Left lung (tissue), 10 donors: ENCODE data around the gene ALG14. TPM values are rescaled to one million over a fixed set of nuclear protein-coding genes. Genes with fewer than 3 reads are reported as not detected.

ENCODE experiments used
- ATAC-seq: fragments of 200-7000 bp; cut with Tn5 transposase; one replicate; pipeline ENCODE4 v1.9.1; 2020; ENCODE audit warnings: moderate library complexity
- DNase-seq, 4 donors: peaks; one replicate each; pipeline ENCODE4 v3.0.0-alpha.2; 2013 to 2020
- H3K27ac ChIP-seq, 2 donors: fragments of 200-600 bp; sonication (generic) in 1 of 2; one replicate each; pipeline versions ENCODE4 v1.5.0 to v1.8.0; 2020 to 2021
- H3K27me3 ChIP-seq, 2 donors: fragments of 200-600 bp; sonication (generic) in 1 of 2; one replicate each; pipeline versions ENCODE4 v1.5.0 to v1.8.0; 2020 to 2021
- H3K36me3 ChIP-seq, 2 donors: fragments of 200-600 bp; sonication (generic) in 1 of 2; one replicate each; pipeline versions ENCODE4 v1.5.0 to v1.8.0; 2020 to 2021
- H3K4me1 ChIP-seq, 2 donors: fragments of 200-600 bp; one replicate each; pipeline ENCODE4 v1.8.0; 2021
- H3K4me3 ChIP-seq, 2 donors: fragments of 200-600 bp; sonication (generic) in 1 of 2; one replicate each; pipeline versions ENCODE4 v1.5.0 to v1.8.0; 2020 to 2021; ENCODE audit warnings: mild to moderate bottlenecking in 1 of 2
- H3K9me3 ChIP-seq, 2 donors: fragments of 200-600 bp; sonication (generic) in 1 of 2; one replicate each; pipeline versions ENCODE4 v1.5.0 to v1.8.0; 2020 to 2021
- intact Hi-C, 2 donors: fragments of 100-400 bp; cut with DNase I; formaldehyde crosslinking; loops; one replicate each; pipeline versions ENCODE4 v1.11.2 to v1.14.2; 2022
- polyA plus RNA-seq, 6 donors: library from polyadenylated mRNA; unstranded; fragments of 120-200 nt; gene quantifications; one replicate each; pipeline ENCODE4 v1.2.1, GENCODE V29; 2013; ENCODE audit not compliant: insufficient read length in 6 of 6
- total RNA-seq, 2 donors: library from RNA; stranded (reverse); fragmentation: NEBNext Ultra II Directional; extraction: Animal tissue kit (Norgen Biotek cat#: 25700); gene quantifications; one replicate each; pipeline ENCODE4 v1.2.1, GENCODE V29; 2021
- TF ChIP-seq, protein P1 (sequence below), 2 donors: fragments of 200-600 bp; sonication (generic) in 1 of 2; IDR thresholded peaks; one replicate each; pipeline versions ENCODE4 v1.5.0 to v1.8.0; 2021; ENCODE audit warnings: antibody characterized with exemption in 2 of 2
- donor health status: DM: no; HTN: yes; CAD: no.
- donor health status: DM: no; HTN: no; CAD: no.

ALG14 gene
- total and polyA plus RNA-seq, 8 donors: 5.1 to 13.4 (median 10.1) TPM

GRCh38 chr1:94954263-94955220 is 118.2 kb downstream of the ALG14 start:
- H3K36me3 ChIP-seq: no peaks in the 10 kb centered on the region
- intact Hi-C loops: no loop called here
- H3K27ac ChIP-seq: peak overlapping the region in 1 of 2 donors; percentile 39
- H3K4me1 ChIP-seq: peaks cover 0 to 9% of the 10 kb centered on the region in 2 donors
- H3K27me3 ChIP-seq: no peaks in the 10 kb centered on the region
- no peak for ATAC-seq
- TF ChIP-seq, protein P1, sequence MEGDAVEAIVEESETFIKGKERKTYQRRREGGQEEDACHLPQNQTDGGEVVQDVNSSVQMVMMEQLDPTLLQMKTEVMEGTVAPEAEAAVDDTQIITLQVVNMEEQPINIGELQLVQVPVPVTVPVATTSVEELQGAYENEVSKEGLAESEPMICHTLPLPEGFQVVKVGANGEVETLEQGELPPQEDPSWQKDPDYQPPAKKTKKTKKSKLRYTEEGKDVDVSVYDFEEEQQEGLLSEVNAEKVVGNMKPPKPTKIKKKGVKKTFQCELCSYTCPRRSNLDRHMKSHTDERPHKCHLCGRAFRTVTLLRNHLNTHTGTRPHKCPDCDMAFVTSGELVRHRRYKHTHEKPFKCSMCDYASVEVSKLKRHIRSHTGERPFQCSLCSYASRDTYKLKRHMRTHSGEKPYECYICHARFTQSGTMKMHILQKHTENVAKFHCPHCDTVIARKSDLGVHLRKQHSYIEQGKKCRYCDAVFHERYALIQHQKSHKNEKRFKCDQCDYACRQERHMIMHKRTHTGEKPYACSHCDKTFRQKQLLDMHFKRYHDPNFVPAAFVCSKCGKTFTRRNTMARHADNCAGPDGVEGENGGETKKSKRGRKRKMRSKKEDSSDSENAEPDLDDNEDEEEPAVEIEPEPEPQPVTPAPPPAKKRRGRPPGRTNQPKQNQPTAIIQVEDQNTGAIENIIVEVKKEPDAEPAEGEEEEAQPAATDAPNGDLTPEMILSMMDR (IDR thresholded peaks at IDR 0.05): no peak
- H3K4me3 ChIP-seq: no peak overlapping the region
- no peak for DNase-seq
- no peaks in the 10 kb centered on the region for H3K9me3 ChIP-seq

- Histone ChIP-seq H3K4me1 (peaks cover 0 to 9% of the 10 kb centered on the region in 2 donors), H3K27me3 (no peaks in the 10 kb centered on the region), H3K4me3 (no peak overlapping the region), H3K36me3 (no peaks in the 10 kb centered on the region), H3K27ac (no peak overlapping the region), H3K9me3 (no peaks in the 10 kb centered on the region)
- intact Hi-C loops: no loop called here
- TF ChIP-seq, protein P1 (IDR thresholded peaks at IDR 0.05): no peak
- no peak for ATAC-seq
- DNase-seq: no peak
Measured at GRCh38 chr1:94953746-94954145, 119.0 kb downstream of the ALG14 start.

DNA sequence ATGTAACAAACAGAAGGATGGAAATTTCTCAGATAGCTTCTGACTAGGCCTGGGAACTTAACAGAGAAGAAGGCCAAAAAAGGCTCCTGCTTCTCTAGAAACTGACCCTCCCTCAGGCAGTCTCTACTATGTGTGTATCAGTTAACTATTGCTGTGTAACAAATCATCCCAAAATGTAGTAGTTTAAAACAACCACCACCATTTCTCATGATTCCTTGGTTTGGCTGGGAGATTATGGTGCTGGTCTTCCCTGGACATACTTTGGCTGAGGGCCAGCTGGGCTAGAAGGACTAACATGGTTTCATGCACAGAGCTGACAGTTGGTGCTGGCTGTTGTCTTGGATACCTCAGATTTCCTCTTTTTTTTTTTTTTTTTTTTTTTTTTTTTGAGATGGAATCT is 119.6 kb downstream of the ALG14 start:
- Histone ChIP-seq H3K9me3 (no peaks in the 10 kb centered on the region), H3K27ac (no peak overlapping the region), H3K4me1 (peaks cover 0 to 9% of the 10 kb centered on the region in 2 donors), H3K4me3 (no peak overlapping the region), H3K36me3 (no peaks in the 10 kb centered on the region), H3K27me3 (no peaks in the 10 kb centered on the region)
- intact Hi-C loops: no loop called here
- ATAC-seq (no peak), DNase-seq (no peak)
- TF ChIP-seq, protein P1 (IDR thresholded peaks at IDR 0.05): no peak

DNA sequence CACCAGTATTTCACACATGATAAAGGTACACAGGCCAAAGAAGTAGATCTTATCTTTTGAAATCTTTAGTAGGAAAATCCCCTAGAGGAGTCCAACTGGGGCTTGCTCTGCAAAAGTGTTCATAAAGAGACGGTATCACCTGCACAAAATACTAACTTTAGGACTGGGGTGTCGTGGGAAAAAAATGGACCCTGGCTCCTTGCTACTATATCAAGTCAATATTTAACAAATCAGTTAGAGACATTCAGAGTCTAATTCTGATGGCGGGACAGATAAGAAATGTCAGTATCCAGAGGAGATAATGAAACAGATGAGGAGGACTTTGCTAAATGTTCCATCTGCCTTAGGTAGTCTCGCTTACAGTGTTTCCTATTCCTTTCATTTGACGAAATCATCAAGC is 120.2 kb downstream of the ALG14 start:
- Histone ChIP-seq H3K9me3 (no peaks in the 10 kb centered on the region), H3K4me3 (no peak overlapping the region), H3K36me3 (no peaks in the 10 kb centered on the region), H3K4me1 (peaks cover 0 to 9% of the 10 kb centered on the region in 2 donors), H3K27ac (no peak overlapping the region), H3K27me3 (no peaks in the 10 kb centered on the region)
- no peak for ATAC-seq
- intact Hi-C loops: no loop called here
- no peak for DNase-seq
- TF ChIP-seq, protein P1 (IDR thresholded peaks at IDR 0.05): no peak

- Histone ChIP-seq H3K27ac (no peak overlapping the region), H3K9me3 (no peaks in the 10 kb centered on the region), H3K27me3 (no peaks in the 10 kb centered on the region), H3K4me3 (no peak overlapping the region), H3K36me3 (no peaks in the 10 kb centered on the region), H3K4me1 (peaks cover 0 to 9% of the 10 kb centered on the region in 2 donors)
- intact Hi-C loops: no loop called here
- TF ChIP-seq, protein P1 (IDR thresholded peaks at IDR 0.05): no peak
- DNase-seq (no peak), ATAC-seq (no peak)
Measured at GRCh38 chr1:94951509-94952208, 121.1 kb downstream of the ALG14 start.
